Neural progenitor cell (in vitro differentiated cells): Measurements from ENCODE around the gene GAB3. TPM values are rescaled to one million over a fixed set of nuclear protein-coding genes. Genes with fewer than 3 reads are reported as not detected.

Experiments used
- DNase-seq: peaks from one replicate; pipeline ENCODE4 v3.0.0-alpha.2; 2016; ENCODE audit warnings: low spot score
- H2AFZ ChIP-seq: fragments of 200-600 bp; sonication (generic); replicated peaks from 2 replicates; pipeline ENCODE4 v1.6.1; 2016; ENCODE audit warnings: antibody characterized with exemption
- H3F3A ChIP-seq: fragments of 200-600 bp; sonication (generic); 2 replicates; pipeline ENCODE4 v1.6.1; 2016; ENCODE audit warnings: antibody characterized with exemption, low read depth
- H3K27ac ChIP-seq: fragments of 200-600 bp; sonication (generic); 2 replicates; pipeline ENCODE4 v1.5.1; 2016; ENCODE audit warnings: mild to moderate bottlenecking
- H3K27me3 ChIP-seq: fragments of 200-600 bp; sonication (generic); 2 replicates; pipeline ENCODE4 v1.6.1; 2016; ENCODE audit warnings: mild to moderate bottlenecking, moderate library complexity
- H3K36me3 ChIP-seq: fragments of 200-600 bp; sonication (generic); 2 replicates; pipeline ENCODE4 v1.5.1; 2016
- H3K4me1 ChIP-seq: fragments of 200-600 bp; sonication (generic); 2 replicates; pipeline ENCODE4 v1.6.1; 2016; ENCODE audit warnings: mixed run types
- H3K4me2 ChIP-seq: fragments of 200-600 bp; sonication (generic); 2 replicates; pipeline ENCODE4 v1.6.1; 2016
- H3K4me3 ChIP-seq: fragments of 200-600 bp; sonication (generic); 2 replicates; pipeline ENCODE4 v1.5.1; 2016
- H3K79me2 ChIP-seq: fragments of 200-600 bp; sonication (generic); 2 replicates; pipeline ENCODE4 v1.6.1; 2016; ENCODE audit warnings: low read depth
- H3K9ac ChIP-seq: fragments of 200-600 bp; sonication (generic); 2 replicates; pipeline ENCODE4 v1.6.1; 2016
- H3K9me3 ChIP-seq: fragments of 200-600 bp; sonication (generic); 2 replicates; pipeline ENCODE4 v1.5.1; 2016; ENCODE audit warnings: low read depth
- H4K20me1 ChIP-seq: fragments of 200-600 bp; sonication (generic); 2 replicates; pipeline ENCODE4 v1.6.1; 2016; ENCODE audit warnings: low read depth
- H3K27ac Mint-ChIP-seq: 3 replicates; pipeline ENCODE4 v1.8.0; 2021; ENCODE audit warnings: mixed read lengths
- H3K27me3 Mint-ChIP-seq: 2 replicates; pipeline ENCODE4 v1.8.0; 2022; ENCODE audit warnings: low read depth, mild to moderate bottlenecking, inconsistent platforms, moderate library complexity, mixed read lengths; ENCODE audit not compliant: insufficient read depth
- H3K36me3 Mint-ChIP-seq: 3 replicates; pipeline ENCODE4 v1.8.0; 2021; ENCODE audit warnings: mixed read lengths
- H3K4me1 Mint-ChIP-seq: 3 replicates; pipeline ENCODE4 v1.8.0; 2021; ENCODE audit warnings: mixed read lengths
- H3K4me3 Mint-ChIP-seq: 3 replicates; pipeline ENCODE4 v1.8.0; 2021; ENCODE audit warnings: mild to moderate bottlenecking, moderate library complexity, mixed read lengths
- H3K9me3 Mint-ChIP-seq: 3 replicates; pipeline ENCODE4 v1.8.0; 2020; ENCODE audit warnings: mixed read lengths
- EZH2 ChIP-seq: fragments of 200-600 bp; sonication (generic); IDR thresholded peaks from 2 replicates; pipeline ENCODE4 v1.6.1; 2017; ENCODE audit warnings: antibody characterized with exemption, mild to moderate bottlenecking, moderate library complexity
- EZH2phosphoT487 ChIP-seq: fragments of 200-600 bp; sonication (generic); IDR thresholded peaks from 2 replicates; pipeline ENCODE4 v1.6.1; 2017; ENCODE audit warnings: antibody characterized with exemption
- total RNA-seq: library from RNA; depleted of rRNA; stranded (reverse); fragments of >200 nt; gene quantifications from 2 replicates; pipeline ENCODE4 v1.2.3, GENCODE V29; 2015; ENCODE audit warnings: low replicate concordance
- TF ChIP-seq, protein P1 (sequence below): fragments of 200-600 bp; sonication (generic); IDR thresholded peaks from 2 replicates; pipeline ENCODE4 v1.5.1; 2017; ENCODE audit warnings: antibody characterized with exemption, mild to moderate bottlenecking

The GAB3 gene
- total RNA-seq, 1 donor from 2014 or later, result not detected

- Histone ChIP-seq H3K27me3 (no peaks in the 10 kb centered on the region), H3K4me2 (no peak overlapping the region), H2AFZ (no peak overlapping the region), H3K36me3 (peaks cover 4% of the 10 kb centered on the region), H3K4me3 (no peak overlapping the region), H3F3A (no peaks in the 10 kb centered on the region), H3K9ac (no peak overlapping the region), H3K4me1 (no peaks in the 10 kb centered on the region), H3K79me2 (no peaks in the 10 kb centered on the region), H4K20me1 (no peaks in the 10 kb centered on the region), H3K9me3 (no peaks in the 10 kb centered on the region), H3K27ac (no peak overlapping the region)
- TF ChIP-seq EZH2 (no peak), EZH2phosphoT487 (no peak)
- TF ChIP-seq, protein P1, sequence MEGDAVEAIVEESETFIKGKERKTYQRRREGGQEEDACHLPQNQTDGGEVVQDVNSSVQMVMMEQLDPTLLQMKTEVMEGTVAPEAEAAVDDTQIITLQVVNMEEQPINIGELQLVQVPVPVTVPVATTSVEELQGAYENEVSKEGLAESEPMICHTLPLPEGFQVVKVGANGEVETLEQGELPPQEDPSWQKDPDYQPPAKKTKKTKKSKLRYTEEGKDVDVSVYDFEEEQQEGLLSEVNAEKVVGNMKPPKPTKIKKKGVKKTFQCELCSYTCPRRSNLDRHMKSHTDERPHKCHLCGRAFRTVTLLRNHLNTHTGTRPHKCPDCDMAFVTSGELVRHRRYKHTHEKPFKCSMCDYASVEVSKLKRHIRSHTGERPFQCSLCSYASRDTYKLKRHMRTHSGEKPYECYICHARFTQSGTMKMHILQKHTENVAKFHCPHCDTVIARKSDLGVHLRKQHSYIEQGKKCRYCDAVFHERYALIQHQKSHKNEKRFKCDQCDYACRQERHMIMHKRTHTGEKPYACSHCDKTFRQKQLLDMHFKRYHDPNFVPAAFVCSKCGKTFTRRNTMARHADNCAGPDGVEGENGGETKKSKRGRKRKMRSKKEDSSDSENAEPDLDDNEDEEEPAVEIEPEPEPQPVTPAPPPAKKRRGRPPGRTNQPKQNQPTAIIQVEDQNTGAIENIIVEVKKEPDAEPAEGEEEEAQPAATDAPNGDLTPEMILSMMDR, result no peak
- Mint-ChIP-seq H3K9me3 (peaks cover 26% of the 10 kb centered on the region), H3K27ac (no peak overlapping the region), H3K4me3 (no peak overlapping the region), H3K27me3 (peaks cover 2% of the 10 kb centered on the region), H3K36me3 (peaks cover 39% of the 10 kb centered on the region), H3K4me1 (no peaks in the 10 kb centered on the region)
- DNase-seq, result no peak
Observed at GRCh38 chrX:154775419-154776349, 24.8 kb upstream of the GAB3 start.

DNA sequence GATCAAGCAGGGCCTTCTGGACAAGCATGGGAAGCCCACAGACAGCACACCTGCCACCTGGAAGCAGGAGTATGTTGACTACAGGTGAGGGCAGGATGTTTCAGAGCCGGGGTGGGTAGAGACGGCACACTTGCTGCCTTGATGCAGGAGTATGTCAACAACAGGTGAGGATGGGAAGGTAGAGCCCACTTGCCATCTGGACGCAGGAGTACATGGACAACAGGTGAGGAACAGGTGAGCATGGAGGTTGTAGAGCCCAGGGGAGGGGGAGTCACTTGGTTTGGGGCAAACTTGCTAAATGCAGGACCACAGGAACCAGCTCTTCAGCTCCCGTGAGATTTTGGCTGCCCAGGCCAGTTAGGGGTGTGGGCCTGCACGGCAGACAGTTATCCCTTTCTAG, 23.7 kb upstream of the GAB3 start:
- H3K4me3 ChIP-seq, result no peak overlapping the region
- H3K9me3 Mint-ChIP-seq, result peaks cover 28% of the 10 kb centered on the region
- peaks cover 2% of the 10 kb centered on the region for H3K27me3 Mint-ChIP-seq
- H4K20me1 ChIP-seq, result no peaks in the 10 kb centered on the region
- peaks cover 4% of the 10 kb centered on the region for H3K36me3 ChIP-seq
- H2AFZ ChIP-seq, result no peak overlapping the region
- no peak overlapping the region for H3K27ac ChIP-seq
- no peaks in the 10 kb centered on the region for H3F3A ChIP-seq
- DNase-seq, result no peak
- no peaks in the 10 kb centered on the region for H3K79me2 ChIP-seq
- no peaks in the 10 kb centered on the region for H3K4me1 Mint-ChIP-seq
- no peak overlapping the region for H3K27ac Mint-ChIP-seq
- no peak overlapping the region for H3K9ac ChIP-seq
- no peak overlapping the region for H3K4me3 Mint-ChIP-seq
- H3K9me3 ChIP-seq, result no peaks in the 10 kb centered on the region
- peaks cover 42% of the 10 kb centered on the region for H3K36me3 Mint-ChIP-seq
- no peaks in the 10 kb centered on the region for H3K27me3 ChIP-seq
- no peaks in the 10 kb centered on the region for H3K4me1 ChIP-seq
- no peak for TF ChIP-seq EZH2phosphoT487
- TF ChIP-seq, protein P1, result no peak
- no peak for TF ChIP-seq EZH2
- H3K4me2 ChIP-seq, result no peak overlapping the region

DNA sequence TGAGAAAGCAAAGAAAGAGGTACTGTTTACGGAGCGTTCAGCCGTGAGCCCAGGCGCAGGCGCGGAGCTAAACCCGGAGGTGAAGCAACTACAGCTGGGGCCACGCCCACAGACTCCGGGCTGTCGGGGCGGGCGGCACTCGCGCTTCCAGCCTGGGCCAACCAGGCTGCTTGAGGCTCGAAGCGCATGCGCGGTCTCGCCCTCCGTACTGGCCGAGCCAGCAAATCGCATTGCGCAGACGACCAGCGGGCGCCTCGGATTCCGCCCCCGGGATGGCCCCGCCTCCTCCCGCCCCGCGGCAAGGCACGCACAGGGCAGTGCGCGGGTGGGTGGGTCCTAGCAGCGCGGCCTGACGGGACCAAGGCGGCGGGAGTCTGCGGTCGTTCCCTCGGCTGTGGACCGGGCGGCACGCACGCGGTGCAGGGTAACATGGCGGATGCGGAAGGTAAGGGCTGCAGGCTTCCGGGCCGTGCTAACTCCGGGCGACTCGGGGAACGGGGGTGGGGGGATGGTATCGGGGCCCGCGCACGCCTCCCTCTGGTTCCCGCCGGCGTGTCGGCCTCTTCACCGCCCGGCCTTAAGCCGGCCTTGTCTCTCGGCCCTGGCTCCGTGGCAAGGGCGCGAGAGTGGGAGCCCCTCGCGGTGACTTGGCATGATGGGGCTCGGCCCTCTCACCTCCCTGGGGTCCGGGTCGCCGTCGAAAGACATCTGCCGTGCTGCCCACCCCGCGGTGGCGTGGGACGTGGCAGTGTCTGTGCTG, 11.8 kb upstream of the GAB3 start, which contains the start of gene DKC1:
Gene DKC1 (plus strand): TSS at position 328 of the 760 bp plus-strand sequence. CDS start 102 bp downstream, at position 430.
- H3K27ac Mint-ChIP-seq, result no peak within 1 kb of the TSS
- Histone ChIP-seq H4K20me1 (peaks cover 19% of the 10 kb centered on the region), H3K4me3 (peak within 1 kb of the TSS; percentile 65), H2AFZ (peak within 1 kb of the TSS; percentile 18), H3K27ac (peak within 1 kb of the TSS; percentile 51), H3K9ac (no peak within 1 kb of the TSS), H3K27me3 (no peaks in the 10 kb centered on the region), H3K9me3 (no peaks in the 10 kb centered on the region), H3F3A (peaks cover 8% of the 10 kb centered on the region), H3K4me2 (peak within 1 kb of the TSS; percentile 75), H3K4me1 (peaks cover 14% of the 10 kb centered on the region), H3K36me3 (peaks cover 3% of the 10 kb centered on the region), H3K79me2 (peaks cover 30% of the 10 kb centered on the region)
- peak; percentile 98 for DNase-seq
- H3K36me3 Mint-ChIP-seq, result peaks cover 11% of the 10 kb centered on the region
- H3K4me1 Mint-ChIP-seq, result peaks cover 7% of the 10 kb centered on the region
- H3K4me3 Mint-ChIP-seq, result peak within 1 kb of the TSS; percentile 88
- no peaks in the 10 kb centered on the region for H3K9me3 Mint-ChIP-seq
- H3K27me3 Mint-ChIP-seq, result no peaks in the 10 kb centered on the region
- TF ChIP-seq EZH2phosphoT487, result no peak
- TF ChIP-seq, protein P1, result peak; percentile 19
